ENCODE measurements around the gene PPP2R3A.
"Not testable (repeated sequence)": the region's sequence is repeated elsewhere in the genome, so short reads cannot be mapped to it uniquely, and the experiment has no call there.

PPP2R3A gene, protein sequence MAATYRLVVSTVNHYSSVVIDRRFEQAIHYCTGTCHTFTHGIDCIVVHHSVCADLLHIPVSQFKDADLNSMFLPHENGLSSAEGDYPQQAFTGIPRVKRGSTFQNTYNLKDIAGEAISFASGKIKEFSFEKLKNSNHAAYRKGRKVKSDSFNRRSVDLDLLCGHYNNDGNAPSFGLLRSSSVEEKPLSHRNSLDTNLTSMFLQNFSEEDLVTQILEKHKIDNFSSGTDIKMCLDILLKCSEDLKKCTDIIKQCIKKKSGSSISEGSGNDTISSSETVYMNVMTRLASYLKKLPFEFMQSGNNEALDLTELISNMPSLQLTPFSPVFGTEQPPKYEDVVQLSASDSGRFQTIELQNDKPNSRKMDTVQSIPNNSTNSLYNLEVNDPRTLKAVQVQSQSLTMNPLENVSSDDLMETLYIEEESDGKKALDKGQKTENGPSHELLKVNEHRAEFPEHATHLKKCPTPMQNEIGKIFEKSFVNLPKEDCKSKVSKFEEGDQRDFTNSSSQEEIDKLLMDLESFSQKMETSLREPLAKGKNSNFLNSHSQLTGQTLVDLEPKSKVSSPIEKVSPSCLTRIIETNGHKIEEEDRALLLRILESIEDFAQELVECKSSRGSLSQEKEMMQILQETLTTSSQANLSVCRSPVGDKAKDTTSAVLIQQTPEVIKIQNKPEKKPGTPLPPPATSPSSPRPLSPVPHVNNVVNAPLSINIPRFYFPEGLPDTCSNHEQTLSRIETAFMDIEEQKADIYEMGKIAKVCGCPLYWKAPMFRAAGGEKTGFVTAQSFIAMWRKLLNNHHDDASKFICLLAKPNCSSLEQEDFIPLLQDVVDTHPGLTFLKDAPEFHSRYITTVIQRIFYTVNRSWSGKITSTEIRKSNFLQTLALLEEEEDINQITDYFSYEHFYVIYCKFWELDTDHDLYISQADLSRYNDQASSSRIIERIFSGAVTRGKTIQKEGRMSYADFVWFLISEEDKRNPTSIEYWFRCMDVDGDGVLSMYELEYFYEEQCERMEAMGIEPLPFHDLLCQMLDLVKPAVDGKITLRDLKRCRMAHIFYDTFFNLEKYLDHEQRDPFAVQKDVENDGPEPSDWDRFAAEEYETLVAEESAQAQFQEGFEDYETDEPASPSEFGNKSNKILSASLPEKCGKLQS (N-terminal part only)

DNA sequence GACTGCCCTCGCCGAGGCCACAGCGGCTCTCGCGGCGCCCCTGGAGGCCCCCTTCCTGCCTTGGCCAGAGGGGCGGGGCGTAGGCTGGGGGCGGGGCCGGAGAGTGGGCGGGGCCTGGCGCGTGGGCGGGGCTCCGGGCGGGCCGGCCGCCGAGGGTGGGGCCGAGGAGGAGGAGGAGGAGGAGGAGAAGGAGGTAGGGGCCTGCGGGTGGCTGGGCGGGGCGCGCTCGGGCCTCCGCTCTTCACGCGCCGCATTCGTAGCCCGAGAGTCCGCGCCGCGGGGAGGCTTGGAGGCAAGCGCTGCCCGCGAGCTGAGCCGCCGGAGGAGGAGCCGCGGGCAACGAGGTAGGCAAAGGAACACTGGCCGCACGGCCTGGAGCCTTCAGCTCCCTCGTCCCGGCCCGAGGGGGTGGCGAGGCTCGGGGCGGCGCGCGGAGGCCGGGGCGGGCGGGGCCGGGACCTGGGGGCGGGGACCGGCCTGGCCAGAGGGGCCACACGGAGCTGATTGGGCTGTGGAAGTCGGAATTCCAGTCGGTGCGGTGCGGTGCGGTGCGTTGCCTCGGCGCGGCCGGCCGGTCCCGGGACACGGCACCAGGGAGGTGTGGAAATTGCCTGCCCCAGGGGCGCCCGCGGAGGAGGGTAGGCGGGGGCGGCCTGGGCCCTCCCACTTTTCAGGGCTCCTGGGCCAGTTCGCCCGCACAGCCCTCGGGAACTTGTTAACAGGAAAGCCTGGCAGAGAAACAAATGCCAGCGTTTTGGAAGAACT is at the start of gene PPP2R3A:
Gene PPP2R3A (plus strand): TSS at position 223 of the 765 bp plus-strand sequence. CDS start 35,771 bp downstream, outside the sequence.
- in situ Hi-C loops (cut with HindIII; ENCODE audit: low pct_ligation_motif_present, low pct_unique_long_range_greater_than_20kb, low sequenced_read_pairs): no loop called here
- peak; percentile 76 for DNase-seq

DNA sequence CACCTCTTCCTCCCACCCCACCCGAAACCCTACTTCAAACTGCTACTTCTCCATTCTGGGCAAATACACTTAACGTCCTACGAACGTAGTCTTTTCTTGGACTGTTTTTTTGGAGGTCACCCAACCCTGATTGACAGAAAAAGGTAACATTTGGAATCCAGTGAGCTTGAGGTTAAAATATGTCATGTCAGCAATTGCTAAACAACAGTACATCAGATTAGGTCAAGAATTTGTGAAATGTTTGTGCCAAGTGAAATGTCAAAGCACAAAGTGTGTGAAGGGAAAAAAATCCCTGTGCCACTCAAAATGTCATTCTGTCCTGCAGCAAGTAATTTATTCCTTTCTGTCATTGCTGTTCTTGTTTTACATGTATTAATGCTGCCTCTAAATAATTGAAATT is 49.2 kb upstream of the PPP2R3A start:
- no peak for DNase-seq
- in situ Hi-C loops (cut with HindIII; ENCODE audit: low pct_ligation_motif_present, low pct_unique_long_range_greater_than_20kb, low sequenced_read_pairs): loop anchor here (25.0 kb wide), 1 partner anchor 121 kb away; no protein-coding TSS in a partner anchor

DNA sequence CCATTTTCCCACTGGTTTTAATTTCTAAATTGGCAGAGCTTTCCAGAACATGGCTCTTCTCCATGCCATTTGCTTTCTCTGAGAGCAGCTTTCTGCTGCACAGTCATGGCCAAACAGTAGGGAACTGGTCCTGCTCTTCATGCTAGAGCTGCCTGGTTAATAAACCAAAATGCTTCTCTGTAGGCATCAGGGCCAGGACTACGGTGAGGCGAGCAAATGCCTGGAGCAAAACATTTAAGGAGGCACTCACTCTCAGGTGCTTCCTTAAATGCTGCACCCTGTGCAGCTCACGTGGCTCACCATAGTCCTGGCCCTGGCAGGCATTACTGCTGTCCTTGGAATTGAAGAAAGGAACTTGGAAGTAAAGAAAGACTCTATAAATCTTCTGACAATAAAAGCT is 48.5 kb upstream of the PPP2R3A start:
- in situ Hi-C loops (cut with HindIII; ENCODE audit: low pct_ligation_motif_present, low pct_unique_long_range_greater_than_20kb, low sequenced_read_pairs): loop anchor here (25.0 kb wide), 1 partner anchor 120 kb away; no protein-coding TSS in a partner anchor
- DNase-seq: no peak

DNA sequence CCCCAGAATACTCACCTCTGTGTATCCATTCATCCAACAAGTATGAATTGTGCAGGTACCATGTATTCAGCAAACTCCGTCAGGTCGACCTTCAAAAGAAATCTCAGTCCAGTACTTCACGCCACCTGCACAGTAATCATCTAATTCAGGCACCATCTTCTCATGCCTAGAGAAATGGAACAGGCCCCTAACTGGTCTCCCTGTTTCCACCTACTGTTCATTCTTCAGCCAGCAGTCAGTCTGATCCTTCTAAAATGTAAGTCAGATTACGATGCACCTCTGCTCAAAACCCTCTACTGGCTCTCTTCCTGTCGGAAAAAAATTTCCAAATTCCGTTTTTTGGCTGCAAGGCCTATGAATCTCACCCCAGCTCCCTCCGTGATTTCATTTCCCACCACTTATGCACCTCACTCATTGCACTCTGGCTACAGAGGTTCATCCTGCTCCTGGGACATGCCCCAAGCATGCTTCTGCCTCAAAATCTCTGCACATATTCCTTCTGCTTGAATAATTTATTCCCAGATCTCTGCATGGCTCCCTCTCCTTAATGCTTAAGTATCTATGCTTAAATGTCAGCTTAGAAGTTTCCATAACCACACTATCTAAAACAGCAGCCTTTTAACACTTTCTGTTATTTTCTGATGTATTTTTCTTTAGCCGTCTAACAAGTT is 47.5 kb upstream of the PPP2R3A start:
- in situ Hi-C loops (cut with HindIII; ENCODE audit: low pct_ligation_motif_present, low pct_unique_long_range_greater_than_20kb, low sequenced_read_pairs): loop anchor here (25.0 kb wide), 1 partner anchor 119 kb away; no protein-coding TSS in a partner anchor
- DNase-seq: no peak

DNA sequence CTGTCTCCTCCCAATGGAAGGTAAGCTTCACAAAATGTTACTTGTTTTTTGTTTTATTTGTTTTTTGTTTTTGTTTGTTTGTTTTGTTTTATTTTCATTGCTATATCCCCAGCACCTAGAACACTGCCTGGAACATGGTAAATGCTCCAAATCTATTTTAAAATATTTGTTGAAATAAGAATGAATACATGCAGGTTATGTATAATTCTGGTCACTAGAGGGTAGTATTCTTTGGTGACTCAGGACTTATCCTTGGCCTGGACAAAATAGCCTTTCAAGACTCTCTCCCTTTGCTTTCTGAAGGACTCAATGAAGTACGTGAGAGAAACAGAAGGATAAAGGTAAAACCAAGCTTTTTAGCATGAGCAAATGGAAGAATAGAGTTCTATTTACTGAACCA is 46.9 kb upstream of the PPP2R3A start:
- in situ Hi-C loops (cut with HindIII; ENCODE audit: low pct_ligation_motif_present, low pct_unique_long_range_greater_than_20kb, low sequenced_read_pairs): loop anchor here (25.0 kb wide), 1 partner anchor 119 kb away; no protein-coding TSS in a partner anchor
- DNase-seq: peak; percentile 55

DNA sequence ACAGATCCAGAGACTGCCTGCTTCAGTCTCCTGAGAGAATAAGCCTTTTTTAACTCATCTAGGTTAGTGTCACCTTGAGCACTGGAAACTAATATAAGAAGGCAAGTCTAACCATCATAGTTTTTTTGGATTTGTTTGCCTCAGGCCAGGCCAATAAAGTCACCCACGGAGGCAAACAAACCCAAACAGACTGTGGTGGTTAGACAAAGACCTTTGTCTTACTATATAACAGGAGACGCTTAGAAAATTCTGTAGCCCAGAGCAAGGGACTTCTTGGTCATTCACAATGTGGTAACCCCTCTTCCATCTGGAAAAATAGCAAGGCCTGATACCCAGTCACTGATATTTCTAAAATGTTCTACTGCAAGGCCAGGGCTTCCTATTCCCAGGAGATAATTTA is 45.3 kb upstream of the PPP2R3A start:
- no peak for DNase-seq
- in situ Hi-C loops (cut with HindIII; ENCODE audit: low pct_ligation_motif_present, low pct_unique_long_range_greater_than_20kb, low sequenced_read_pairs): loop anchor here (25.0 kb wide), 1 partner anchor 117 kb away; no protein-coding TSS in a partner anchor

DNA sequence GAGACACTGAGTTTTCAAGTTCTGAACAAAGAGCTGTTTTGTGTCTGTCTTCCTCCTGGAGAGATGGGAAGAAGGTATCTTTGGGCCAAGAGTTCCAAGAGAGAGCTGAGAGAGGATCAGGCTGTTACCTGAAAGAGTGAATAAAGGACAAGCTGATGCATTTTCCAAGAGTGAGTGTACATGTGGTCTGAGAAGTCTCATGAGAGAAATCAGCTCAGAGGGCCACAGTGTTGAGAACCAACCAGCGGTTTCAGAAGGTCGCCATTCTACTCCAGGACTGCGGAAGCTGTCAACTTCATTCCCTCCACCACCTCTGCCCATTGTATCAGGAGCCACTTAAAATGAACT is 42.7 kb upstream of the PPP2R3A start:
- DNase-seq: no peak
- in situ Hi-C loops (cut with HindIII; ENCODE audit: low pct_ligation_motif_present, low pct_unique_long_range_greater_than_20kb, low sequenced_read_pairs): loop anchor here (25.0 kb wide), 1 partner anchor 114 kb away; no protein-coding TSS in a partner anchor

DNA sequence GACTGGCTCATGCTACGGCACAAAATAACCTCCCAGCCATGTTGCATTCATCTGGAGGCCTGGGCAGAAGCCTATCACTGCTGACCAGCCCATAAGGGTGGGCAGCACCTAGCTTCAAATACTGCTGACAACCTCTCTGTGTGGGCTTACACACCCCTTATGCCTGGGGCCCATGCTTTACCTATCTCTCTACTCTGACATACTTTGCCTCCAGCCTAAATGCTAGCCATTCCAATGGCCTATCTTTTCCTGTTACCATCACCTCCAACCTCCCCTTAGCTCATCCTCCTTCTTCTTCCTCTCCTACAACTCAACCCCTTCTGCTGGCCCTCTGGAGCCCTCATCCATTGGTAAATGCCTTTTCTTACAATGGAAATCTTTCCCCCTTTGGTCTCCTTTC is 41.0 kb upstream of the PPP2R3A start:
- in situ Hi-C loops (cut with HindIII; ENCODE audit: low pct_ligation_motif_present, low pct_unique_long_range_greater_than_20kb, low sequenced_read_pairs): loop anchor here (25.0 kb wide), 1 partner anchor 113 kb away; no protein-coding TSS in a partner anchor

DNA sequence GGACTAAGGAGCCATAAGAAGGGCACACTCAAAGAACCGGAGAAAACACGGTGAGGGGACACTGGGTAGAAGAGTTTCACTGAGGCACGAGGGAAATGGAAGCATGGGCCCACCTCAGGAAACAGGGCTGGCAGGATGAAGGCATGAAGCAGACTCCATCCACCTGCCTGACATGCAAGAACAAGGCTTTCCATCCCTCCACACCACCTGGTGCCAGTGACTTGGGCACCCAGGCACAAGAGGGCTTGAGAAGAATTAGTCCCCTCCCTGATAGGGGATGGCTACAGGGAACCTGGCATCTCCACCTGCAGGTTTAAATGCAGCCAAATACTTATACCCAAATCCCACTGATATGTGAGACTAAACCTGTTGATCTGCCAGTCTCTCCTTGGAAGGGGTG is 38.9 kb upstream of the PPP2R3A start:
- in situ Hi-C loops (cut with HindIII; ENCODE audit: low pct_ligation_motif_present, low pct_unique_long_range_greater_than_20kb, low sequenced_read_pairs): no loop called here
- no peak for DNase-seq

More for the DNA sequence above, 41.0 kb upstream of the PPP2R3A start:
- no peak for DNase-seq

DNA sequence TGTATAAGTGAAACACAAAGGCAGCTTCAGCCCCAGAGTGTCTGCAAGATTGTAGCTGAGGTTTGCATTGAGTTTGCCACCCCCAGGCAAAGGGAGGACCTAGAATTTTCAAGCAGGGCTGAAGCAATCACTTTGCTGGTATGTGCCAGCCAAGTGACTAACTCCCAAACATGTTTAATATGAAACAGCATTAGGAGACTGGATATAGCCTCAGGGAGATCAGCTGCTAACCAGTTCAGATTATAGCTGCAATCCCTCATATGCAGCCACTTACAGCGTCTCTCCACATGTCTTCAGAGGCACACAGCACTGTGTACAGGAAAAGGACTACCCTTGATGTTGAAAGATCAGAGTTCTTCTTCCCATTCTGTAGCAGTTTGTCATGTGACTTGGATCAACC is 38.4 kb upstream of the PPP2R3A start:
- in situ Hi-C loops (cut with HindIII; ENCODE audit: low pct_ligation_motif_present, low pct_unique_long_range_greater_than_20kb, low sequenced_read_pairs): no loop called here
- no peak for DNase-seq

DNA sequence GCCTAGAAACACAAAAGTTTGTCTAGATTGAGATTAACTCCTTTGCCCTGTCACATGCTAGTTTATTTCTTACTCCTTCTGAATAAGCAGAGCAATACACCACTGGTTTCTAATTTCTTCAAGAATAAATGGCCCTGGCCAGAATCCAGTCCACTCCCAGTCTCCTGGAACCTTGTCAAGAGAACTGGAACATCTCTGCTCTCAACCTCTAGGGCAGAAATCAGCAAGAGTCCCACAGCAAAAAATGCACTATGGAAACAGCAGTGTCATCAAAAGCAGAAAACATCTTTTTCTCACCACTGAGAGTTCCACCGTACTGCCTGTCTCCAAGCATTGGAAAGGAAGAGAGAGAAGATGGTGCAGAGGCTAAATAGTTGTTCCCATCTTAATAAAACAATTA is 35.9 kb upstream of the PPP2R3A start:
- in situ Hi-C loops (cut with HindIII; ENCODE audit: low pct_ligation_motif_present, low pct_unique_long_range_greater_than_20kb, low sequenced_read_pairs): no loop called here
- no peak for DNase-seq

DNA sequence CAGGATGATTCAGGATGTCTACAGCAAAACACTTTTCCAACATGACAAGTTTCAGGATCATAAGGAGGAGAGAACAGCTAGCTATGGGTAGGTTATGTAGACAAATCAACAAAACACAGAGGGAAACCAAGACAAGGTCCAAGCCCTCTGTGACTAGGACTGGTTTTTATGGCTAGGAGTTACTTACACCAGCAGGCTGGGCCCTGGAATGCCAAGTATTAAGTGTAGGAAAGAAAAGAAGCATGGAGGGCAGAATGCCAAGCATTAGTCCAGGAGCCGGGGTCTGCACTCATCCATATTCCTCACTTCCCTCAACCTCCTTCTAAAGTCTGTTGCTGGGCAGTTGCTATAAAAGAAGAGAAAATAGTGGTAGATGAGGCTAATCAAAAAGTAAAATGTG is 35.3 kb upstream of the PPP2R3A start:
- in situ Hi-C loops (cut with HindIII; ENCODE audit: low pct_ligation_motif_present, low pct_unique_long_range_greater_than_20kb, low sequenced_read_pairs): no loop called here
- DNase-seq: no peak

DNA sequence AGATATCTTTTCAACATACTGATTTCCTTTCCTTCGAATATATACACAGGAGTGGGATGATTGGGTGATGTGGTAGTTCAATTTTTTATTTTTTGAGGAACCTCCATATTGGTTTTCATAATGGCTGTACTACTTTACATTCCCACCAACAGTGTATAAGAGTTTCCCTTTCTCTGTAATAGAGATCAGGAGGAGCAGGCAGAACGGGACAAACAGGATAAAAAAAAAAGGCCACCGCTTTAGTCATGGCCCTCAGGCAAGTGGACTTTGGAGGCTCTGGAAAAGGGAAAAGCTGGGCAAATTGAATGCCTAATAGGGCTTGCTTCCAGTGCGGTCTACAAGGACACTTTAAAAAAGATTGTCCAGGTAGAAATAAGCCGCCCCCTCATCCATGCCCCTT is 30.4 kb upstream of the PPP2R3A start:
- DNase-seq; in situ Hi-C loops (cut with HindIII; ENCODE audit: low pct_ligation_motif_present, low pct_unique_long_range_greater_than_20kb, low sequenced_read_pairs): not testable (repeated sequence)

DNA sequence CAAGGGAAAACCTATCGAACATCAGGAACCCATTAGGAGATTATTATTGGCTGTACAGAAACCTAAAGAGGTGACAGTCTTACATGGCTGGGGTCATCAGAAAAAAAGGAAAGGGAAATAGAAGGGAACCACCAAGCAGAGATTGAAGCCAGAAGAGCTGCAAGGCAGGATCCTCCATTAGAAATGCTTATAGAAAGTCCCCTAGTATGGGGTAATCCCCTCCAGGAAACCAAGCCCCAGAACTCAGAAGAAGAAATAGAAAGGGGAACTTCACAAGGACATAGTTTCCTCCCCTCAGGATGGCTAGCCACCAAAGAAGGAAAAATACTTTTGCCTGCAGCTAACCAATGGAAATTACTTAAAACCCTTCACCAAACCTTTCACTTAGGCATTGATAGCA is 27.8 kb upstream of the PPP2R3A start:
- not testable (repeated sequence) for DNase-seq

DNA sequence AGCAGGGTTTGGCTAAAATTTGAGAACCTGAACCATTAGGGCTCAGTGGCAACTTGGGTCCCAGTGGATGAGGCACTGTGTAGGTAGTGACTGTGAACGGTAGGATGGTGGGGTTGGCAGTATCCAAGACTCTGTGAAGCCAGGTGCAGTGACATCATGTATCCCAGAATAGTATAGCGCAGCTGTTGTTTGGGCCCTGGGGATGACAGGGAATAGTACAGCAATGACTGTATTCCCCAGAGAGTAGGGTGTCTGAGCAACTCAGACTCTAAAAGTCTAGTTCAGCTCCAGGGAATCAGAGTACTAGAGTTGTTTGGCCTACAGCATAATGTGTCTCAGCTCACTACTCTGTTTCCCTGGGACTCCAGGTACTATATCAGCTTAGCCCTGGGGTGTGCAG is 20.7 kb upstream of the PPP2R3A start:
- DNase-seq: no peak
- in situ Hi-C loops (cut with HindIII; ENCODE audit: low pct_ligation_motif_present, low pct_unique_long_range_greater_than_20kb, low sequenced_read_pairs): no loop called here

More for the DNA sequence above, 27.8 kb upstream of the PPP2R3A start:
- in situ Hi-C loops (cut with HindIII; ENCODE audit: low pct_ligation_motif_present, low pct_unique_long_range_greater_than_20kb, low sequenced_read_pairs): not testable (repeated sequence)

DNA sequence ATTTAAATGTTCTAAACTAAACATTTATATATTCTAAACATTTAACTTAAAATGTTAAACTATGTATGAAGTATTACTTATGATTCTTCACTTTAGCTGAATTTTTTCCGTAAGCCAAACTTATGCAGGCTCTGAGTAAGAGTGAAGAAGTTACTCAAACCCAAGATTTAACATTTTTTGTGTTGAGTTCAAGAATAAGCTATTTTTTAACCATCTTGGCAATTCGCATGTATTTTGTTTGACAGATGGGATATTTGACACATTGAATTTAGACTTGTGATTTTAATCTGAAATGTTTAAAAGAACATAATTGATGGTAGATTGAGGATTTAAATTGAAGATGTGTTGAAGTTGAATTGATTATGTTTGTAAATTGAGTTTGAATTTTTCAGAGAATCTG is 14.6 kb upstream of the PPP2R3A start:
- in situ Hi-C loops (cut with HindIII; ENCODE audit: low pct_ligation_motif_present, low pct_unique_long_range_greater_than_20kb, low sequenced_read_pairs): no loop called here
- DNase-seq: no peak

DNA sequence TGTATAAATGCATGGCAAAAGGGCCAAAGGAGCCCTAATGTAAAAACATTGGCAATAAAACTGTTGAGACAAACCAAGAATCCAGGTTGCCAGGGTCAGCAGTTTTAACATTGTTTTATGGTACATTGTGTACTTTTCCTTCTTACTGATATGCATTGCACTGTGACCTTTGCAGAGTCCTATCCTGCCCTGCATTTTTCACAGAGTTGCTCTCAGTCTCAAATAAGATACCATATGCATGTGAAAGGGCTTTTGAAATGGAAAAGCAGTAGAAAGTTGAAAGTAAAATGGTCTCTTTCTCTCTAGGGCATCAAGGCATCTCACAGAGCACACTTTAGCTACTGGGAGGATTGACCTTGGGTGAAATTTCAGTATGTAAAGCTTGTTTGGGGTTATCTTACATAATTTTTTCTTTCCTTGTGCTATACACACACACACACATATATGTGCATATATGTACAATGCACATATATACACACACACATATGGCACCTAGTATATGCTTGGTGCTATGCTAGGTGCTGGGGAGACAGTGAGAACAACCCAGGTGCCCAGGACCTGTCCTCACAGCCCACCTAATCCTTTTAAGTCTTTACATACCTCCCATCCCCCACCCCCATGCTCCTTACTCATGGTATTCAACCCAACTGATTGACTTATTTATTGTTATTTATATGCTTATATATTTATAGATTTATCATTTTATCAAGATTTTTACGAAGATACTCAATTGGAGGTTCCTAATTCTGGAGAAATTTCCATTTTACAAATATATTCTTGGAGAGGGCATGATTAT is 1.2 kb upstream of the PPP2R3A start:
- no peak for DNase-seq
- in situ Hi-C loops (cut with HindIII; ENCODE audit: low pct_ligation_motif_present, low pct_unique_long_range_greater_than_20kb, low sequenced_read_pairs): no loop called here
